Bronchus fibroblast of lung (primary cell): ENCODE results near the gene PLIN1. TPM values are rescaled to one million over a fixed set of nuclear protein-coding genes. Genes with fewer than 3 reads are reported as not detected.

Source experiments
- total RNA-seq: library from RNA; depleted of rRNA; stranded (reverse); fragments of >200 nt; gene quantifications from 2 replicates; pipeline ENCODE4 v1.2.3, GENCODE V29; 2015

PLIN1 gene, protein sequence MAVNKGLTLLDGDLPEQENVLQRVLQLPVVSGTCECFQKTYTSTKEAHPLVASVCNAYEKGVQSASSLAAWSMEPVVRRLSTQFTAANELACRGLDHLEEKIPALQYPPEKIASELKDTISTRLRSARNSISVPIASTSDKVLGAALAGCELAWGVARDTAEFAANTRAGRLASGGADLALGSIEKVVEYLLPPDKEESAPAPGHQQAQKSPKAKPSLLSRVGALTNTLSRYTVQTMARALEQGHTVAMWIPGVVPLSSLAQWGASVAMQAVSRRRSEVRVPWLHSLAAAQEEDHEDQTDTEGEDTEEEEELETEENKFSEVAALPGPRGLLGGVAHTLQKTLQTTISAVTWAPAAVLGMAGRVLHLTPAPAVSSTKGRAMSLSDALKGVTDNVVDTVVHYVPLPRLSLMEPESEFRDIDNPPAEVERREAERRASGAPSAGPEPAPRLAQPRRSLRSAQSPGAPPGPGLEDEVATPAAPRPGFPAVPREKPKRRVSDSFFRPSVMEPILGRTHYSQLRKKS
- total RNA-seq, result 0.15 TPM in 1 of 2 replicates, not detected in the other

DNA sequence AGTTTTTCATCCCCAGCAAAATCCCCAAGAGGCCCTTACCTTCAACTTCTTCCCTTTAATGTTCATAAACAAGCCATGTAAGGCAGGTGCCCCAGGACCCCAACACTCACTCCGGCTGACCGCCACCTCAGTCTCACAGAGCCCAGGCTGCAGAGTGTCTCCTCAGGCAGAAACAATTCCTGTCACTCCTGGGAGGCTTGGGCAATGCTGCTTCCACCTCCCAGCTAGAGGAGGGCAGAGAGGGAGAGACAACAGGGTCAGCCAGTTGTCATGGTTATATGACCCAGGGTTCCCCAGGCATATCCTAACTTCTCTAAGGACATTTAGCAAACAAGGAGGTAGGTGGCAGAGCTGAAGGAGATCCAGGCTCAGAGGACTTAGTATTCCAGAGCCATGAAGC, at the start of gene PLIN1:
Gene PLIN1 (minus strand): TSS at position 156 of the 400 bp plus-strand sequence. CDS start 1,878 bp downstream, outside the sequence.

DNA sequence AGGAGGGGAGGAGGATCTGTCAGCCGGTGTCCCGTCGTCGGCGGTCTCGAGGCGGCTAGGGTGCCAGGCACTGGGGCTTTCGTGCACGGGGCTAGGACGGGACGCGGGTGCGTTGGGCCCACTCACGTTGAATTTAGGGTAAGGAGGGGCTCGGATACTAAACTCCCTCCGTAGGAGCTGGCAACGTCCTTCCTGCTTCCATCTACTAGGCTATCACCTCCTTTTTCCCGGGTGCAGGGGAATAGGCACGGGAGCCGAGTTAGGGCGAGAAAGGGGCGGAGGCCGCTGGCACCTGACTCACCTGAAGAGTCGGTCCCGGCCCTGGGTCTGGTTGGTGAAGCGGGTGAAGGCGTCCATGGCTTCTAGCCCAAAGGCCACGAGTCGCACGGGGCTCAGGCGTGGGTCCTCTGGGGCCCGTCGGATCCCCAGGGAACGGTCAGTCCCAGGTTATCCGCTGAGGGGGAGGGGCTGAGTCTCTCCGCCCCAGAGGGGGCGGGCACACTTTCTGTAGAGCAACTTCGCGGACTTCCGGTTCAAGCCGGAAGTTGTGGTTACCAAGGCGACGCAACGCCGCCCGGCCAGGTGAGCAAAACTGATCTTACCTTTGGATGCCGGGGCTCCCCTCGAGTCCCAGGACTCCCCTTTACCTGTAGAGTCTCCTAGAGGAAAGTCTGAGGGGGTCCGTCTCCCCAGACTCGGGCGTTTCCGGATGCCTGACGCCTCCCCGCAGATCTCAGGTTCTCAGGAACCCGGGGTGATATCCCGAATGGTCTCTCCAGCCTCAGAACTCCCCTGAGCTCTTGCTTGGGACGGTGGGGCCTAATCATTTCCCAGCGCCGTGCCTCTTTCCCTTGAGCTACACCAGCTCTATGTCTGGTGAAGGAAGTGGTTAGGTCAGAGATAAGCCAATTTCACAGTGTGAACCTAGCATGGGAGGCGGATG, 11.4 kb upstream of the PLIN1 start, which contains the start of the genes PEX11A and WDR93:
Gene PEX11A (minus strand): TSS at position 479 of the 943 bp plus-strand sequence. CDS start 122 bp downstream, at position 357.
Gene WDR93 (plus strand): TSS at position 536 of the 943 bp plus-strand sequence. CDS start 10,936 bp downstream, outside the sequence.

DNA sequence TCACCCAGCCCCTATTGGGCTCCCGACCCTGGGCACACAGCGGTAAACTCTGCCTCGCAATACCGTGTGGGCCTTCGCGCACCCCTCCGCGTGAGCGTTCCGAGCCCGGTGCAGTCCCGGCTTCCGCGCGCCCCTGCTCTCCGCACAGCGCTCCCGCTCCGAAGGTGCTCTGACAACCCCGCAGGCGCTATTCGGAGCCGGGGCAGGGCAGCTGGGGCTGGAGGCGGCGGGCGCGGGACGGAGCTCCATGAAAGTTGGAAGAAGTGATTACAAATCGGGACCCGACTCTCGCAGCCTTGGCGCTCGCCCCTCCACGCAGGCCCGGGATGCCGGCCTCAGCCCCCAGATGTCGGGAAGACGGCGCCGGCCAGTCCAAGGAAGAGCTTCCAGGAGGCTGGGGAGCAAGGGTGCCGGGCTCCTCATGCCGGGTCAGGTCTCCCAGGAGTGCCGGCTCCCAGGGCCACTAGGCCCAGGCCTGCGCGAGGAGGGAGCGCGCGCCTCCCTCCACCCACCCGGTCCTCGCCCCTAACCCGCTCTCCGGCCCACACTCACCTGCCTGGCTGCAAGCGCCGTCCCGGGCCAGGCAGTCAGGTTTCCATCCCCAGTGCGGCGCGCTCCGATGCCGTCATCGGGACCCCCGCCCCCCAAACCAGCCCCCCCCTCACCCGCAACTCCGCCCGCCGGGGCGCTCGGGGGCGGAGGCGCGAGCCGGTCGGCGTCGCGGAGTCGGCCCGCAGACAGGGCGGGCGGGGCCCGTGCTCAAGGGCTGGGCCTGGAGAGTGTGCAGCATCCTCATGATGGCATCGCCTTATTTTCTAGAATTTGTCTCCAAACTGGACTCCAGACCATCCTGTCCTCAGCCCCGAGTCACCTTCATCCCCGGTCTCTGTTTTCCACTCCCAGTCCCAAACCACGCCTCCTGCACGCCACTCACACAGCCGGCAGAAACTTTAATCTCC, 24.0 kb downstream of the PLIN1 start, which contains the start of gene KIF7:
Gene KIF7 (minus strand): TSS at position 621 of the 959 bp plus-strand sequence. CDS start 2,537 bp downstream, outside the sequence.

Other genes starting within 250 kb of the PLIN1 start
- gene RHCG, start 182.8 kb downstream of the PLIN1 start, total RNA-seq, result not detected in 2 replicates
- 8.0 and 10.3 TPM in 2 replicates for gene TICRR, start 103.9 kb downstream of the PLIN1 start, total RNA-seq
- 7.6 and 8.6 TPM in 2 replicates for gene KIF7, start 23.9 kb downstream of the PLIN1 start, total RNA-seq
- 3.7 and 4.9 TPM in 2 replicates for gene PEX11A, start 11.4 kb upstream of the PLIN1 start, total RNA-seq
- 0.15 TPM in 1 of 2 replicates, not detected in the other for gene WDR93, start 11.4 kb upstream of the PLIN1 start, total RNA-seq
- 0.45 and 0.84 TPM in 2 replicates for gene MESP1, start 71.9 kb upstream of the PLIN1 start, total RNA-seq
- 0.45 and 1.3 TPM in 2 replicates for gene MESP2, start 97.0 kb upstream of the PLIN1 start, total RNA-seq
- 127 and 128 TPM in 2 replicates for gene ANPEP, start 135.5 kb upstream of the PLIN1 start, total RNA-seq
- gene AP3S2, start 214.6 kb upstream of the PLIN1 start, total RNA-seq, result 21.7 and 26.9 TPM in 2 replicates
- 12.5 and 14.8 TPM in 2 replicates for gene ARPIN, start 233.6 kb upstream of the PLIN1 start, total RNA-seq